Lower leg skin (tissue), 4 donors: Measurements from ENCODE around the gene LGR5. TPM values are rescaled to one million over a fixed set of nuclear protein-coding genes. Genes with fewer than 3 reads are reported as not detected.
"Not testable (repeated sequence)": the region's sequence is repeated elsewhere in the genome, so short reads cannot be mapped to it uniquely, and the experiment has no call there.

Experiments
- DNase-seq, 2 donors: peaks; one replicate each; pipeline ENCODE4 v3.0.0-alpha.2; 2019; ENCODE audit warnings: low spot score in 2 of 2
- H3K4me3 ChIP-seq: fragments of 200-600 bp; sonication (generic); 2 replicates; pipeline ENCODE4 v1.5.1; 2017; ENCODE audit warnings: mild to moderate bottlenecking, low read depth; ENCODE audit not compliant: poor library complexity, severe bottlenecking
- POLR2A ChIP-seq, 2 donors: fragments of 450-650 bp; IDR thresholded peaks; one replicate each; pipeline ENCODE4 v1.6.1; 2016 to 2017; ENCODE audit warnings: antibody characterized with exemption in 2 of 2, mild to moderate bottlenecking in 1 of 2, moderate library complexity in 1 of 2
- WGBS, 2 donors: methylation state at CpG; one replicate each; pipeline ENCODE4 v1.1.5; 2018; 5-methylcytosine and 5-hydroxymethylcytosine counted together
- intact Hi-C: fragments of 100-400 bp; cut with DNase I; formaldehyde crosslinking; loops from one replicate; pipeline ENCODE4 v1.15.0; 2023; ENCODE audit warnings: low total_unique reads
- total RNA-seq, 4 donors: library from RNA; depleted of rRNA; stranded (reverse); fragments of >200 nt; gene quantifications; one replicate each; pipeline ENCODE4 v1.1.0, GENCODE V29; 2016
- TF ChIP-seq, protein P1 (sequence below), 3 donors: fragments of 450-650 bp; IDR thresholded peaks; one replicate each; pipeline ENCODE4 v1.5.1; 2016; ENCODE audit warnings: antibody characterized with exemption in 3 of 3, mild to moderate bottlenecking in 3 of 3, moderate library complexity in 2 of 3

Gene LGR5
- total RNA-seq, 4 donors from 2014 or later = 1.1 to 6.3 (median 1.3) TPM

DNA sequence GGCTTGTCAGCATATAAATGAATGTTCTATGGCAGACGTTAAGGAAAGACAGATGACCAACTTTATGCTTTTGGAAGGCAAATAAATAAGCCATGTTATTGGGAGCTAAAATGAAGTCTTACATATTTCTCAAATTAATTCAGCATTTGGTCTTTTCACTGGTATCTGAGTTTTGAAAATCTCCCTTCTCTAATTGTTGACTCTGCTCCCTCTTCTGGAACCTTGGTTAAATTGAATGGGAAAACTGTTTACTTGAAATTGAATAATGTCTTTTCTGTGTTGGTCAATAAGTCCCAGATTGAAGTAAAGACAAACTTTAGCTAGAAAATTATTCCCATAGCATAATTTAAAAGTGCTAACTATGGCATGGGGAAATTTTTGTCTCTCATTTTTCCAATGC is 38.7 kb downstream of the LGR5 start:
- WGBS, 2 donors = 23 to 42% methylated on average over 1 of the region's 1 CpG
- no peak for TF ChIP-seq POLR2A (IDR thresholded peaks at IDR 0.05)
- TF ChIP-seq, protein P1, sequence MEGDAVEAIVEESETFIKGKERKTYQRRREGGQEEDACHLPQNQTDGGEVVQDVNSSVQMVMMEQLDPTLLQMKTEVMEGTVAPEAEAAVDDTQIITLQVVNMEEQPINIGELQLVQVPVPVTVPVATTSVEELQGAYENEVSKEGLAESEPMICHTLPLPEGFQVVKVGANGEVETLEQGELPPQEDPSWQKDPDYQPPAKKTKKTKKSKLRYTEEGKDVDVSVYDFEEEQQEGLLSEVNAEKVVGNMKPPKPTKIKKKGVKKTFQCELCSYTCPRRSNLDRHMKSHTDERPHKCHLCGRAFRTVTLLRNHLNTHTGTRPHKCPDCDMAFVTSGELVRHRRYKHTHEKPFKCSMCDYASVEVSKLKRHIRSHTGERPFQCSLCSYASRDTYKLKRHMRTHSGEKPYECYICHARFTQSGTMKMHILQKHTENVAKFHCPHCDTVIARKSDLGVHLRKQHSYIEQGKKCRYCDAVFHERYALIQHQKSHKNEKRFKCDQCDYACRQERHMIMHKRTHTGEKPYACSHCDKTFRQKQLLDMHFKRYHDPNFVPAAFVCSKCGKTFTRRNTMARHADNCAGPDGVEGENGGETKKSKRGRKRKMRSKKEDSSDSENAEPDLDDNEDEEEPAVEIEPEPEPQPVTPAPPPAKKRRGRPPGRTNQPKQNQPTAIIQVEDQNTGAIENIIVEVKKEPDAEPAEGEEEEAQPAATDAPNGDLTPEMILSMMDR (IDR thresholded peaks at IDR 0.05) = no peak
- intact Hi-C loops = no loop called here
- no peak overlapping the region for H3K4me3 ChIP-seq
- no peak for DNase-seq

DNA sequence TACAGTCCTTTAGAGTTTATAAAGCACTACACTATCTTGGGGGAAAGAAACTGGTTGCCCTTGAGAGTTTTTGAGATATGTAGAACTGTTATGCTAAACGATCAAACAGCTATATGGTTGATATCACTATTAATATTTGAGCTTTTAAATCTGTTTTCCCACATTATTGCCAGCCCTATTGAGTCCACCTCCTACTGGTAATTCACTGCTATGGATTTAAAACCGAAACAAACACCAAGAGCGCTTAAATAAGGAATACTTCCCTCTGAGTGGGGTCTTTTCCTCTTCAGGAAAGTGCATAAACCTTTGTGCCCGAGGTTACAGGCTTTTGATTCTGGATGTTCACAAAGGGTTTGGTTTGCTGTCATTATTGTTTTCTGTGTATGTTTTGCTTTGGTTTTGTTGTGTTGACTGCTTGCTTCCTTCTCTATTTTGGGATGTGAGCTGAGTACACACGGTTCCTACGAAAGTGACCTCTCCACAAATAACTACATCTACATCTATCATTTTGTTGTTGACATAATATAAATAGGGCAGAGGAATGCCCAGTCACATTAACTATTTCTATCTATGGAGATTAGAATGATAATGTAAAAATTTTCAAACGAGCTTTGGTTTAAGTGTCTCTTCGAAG is 44.8 kb downstream of the LGR5 start:
- no peak for DNase-seq
- H3K4me3 ChIP-seq = no peak overlapping the region
- 50 to 79% methylated on average over 8 of the region's 8 CpGs for WGBS, 2 donors
- intact Hi-C loops = no loop called here
- TF ChIP-seq, protein P1 (IDR thresholded peaks at IDR 0.05) = no peak
- no peak for TF ChIP-seq POLR2A (IDR thresholded peaks at IDR 0.05)

DNA sequence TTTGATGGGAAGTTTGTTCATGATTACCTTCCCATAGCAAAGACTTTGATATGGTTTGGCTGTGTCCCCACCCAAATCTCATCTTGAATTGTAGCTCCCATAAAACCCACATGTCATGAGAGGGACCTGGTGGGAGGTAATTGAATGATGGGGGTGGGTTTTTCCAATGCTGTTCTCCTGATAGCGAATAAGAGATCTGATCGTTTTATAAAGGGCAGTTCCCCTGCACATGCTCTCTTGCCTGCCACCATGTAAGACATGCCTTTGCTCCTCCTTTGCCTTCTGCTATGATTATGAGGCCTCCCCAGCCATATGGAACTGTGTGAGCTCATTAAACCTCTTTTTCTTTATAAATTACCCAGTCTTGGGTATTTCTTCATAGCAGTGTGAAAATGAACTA is 51.2 kb downstream of the LGR5 start:
- intact Hi-C loops, H3K4me3 ChIP-seq, DNase-seq: not testable (repeated sequence)
- 76 to 96% methylated on average over 2 of the region's 2 CpGs for WGBS, 2 donors

DNA sequence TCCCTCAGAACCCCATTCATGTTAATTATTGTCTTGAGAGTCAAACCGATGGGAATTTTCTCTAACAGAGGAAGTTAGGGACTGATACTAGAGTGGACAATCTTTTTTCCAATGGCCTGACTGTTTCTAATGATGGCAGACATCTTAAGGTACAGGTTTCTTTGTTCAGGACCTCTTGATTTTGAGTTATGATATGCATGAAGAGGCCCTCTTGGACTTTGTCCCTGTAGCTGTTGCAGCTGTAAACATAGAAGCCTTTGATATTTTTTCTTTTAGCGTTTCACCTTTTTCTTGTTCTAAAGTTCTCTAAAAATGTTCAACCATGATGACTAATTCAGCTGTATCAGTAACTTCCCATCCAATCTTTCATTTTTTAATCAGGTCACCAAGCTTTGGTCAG is 53.0 kb downstream of the LGR5 start:
- intact Hi-C loops = no loop called here

DNA sequence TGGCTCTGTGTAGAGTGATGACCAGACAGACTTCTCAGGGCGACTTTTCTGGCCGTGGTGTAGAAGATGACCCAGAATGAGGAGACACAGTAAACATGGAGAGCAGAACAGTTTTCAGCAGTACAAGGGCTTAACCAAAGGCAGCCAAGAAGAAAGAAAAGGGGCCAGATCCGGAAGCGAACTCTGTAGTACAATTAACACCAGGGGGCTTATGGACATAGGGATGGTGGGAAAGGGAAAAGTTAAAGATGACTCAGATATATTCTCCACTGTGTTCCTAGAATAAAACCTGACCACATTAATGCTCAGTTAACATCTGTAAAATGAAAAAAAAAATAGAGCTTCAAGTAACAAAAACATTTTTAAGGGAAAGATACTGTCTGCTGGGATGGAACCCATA is 60.2 kb downstream of the LGR5 start:
- H3K4me3 ChIP-seq = no peak overlapping the region
- TF ChIP-seq, protein P1 (IDR thresholded peaks at IDR 0.05) = no peak
- WGBS, 2 donors = 94 to 99% methylated on average over 4 of the region's 4 CpGs
- no peak for DNase-seq
- intact Hi-C loops = no loop called here

More for the DNA sequence above, 53.0 kb downstream of the LGR5 start:
- no peak for DNase-seq
- TF ChIP-seq, protein P1 (IDR thresholded peaks at IDR 0.05) = no peak
- no peak for TF ChIP-seq POLR2A (IDR thresholded peaks at IDR 0.05)
- 79 to 84% methylated on average over 2 of the region's 2 CpGs for WGBS, 2 donors
- no peak overlapping the region for H3K4me3 ChIP-seq

DNA sequence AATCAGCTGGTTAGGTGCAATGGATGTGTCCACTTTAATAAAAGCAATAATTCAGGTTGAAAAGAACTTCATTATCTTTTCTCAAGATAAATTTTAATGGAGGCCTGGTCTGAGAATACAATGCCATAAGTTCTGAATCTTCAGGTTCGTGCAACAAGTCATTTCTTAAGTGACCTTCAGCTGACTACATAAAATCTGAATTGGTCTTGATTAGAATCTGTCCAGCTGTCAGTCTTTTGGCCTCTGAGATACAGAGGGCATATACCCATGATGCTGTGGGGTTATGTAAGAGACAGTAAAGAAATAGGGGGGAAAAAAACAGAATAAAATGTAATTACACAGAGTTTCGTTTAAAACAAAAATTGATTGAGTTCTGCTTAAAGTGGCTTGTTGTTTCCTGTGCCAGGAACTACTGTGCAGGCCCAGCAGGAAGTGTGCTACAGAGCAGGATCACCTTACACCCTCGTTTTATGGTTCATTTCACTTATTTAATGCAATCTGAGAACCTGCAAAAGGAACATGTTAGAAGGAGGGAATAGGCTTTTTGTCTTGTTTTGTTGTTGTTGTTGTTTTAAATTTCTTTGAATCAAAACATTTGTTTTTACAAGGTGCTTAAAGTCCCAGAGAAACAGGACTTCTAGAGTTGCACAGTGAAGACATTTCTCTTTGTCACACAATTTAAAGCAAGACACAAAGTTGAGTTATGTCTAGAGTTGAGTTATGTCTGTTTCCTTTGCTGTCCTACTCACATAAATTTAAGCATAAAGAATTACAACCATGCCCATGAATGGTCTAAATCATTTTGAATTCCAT is 64.2 kb downstream of the LGR5 start:
- no peak for DNase-seq
- intact Hi-C loops = no loop called here

More for the DNA sequence above, 64.2 kb downstream of the LGR5 start:
- WGBS, 2 donors = 44 to 57% methylated on average over 3 of the region's 3 CpGs
- H3K4me3 ChIP-seq = no peak overlapping the region
- TF ChIP-seq, protein P1 (IDR thresholded peaks at IDR 0.05) = no peak
- TF ChIP-seq POLR2A (IDR thresholded peaks at IDR 0.05) = no peak
